GM21447 (cell line): ENCODE data around the gene SMTN.
"Not testable (repeated sequence)": the region's sequence is repeated elsewhere in the genome, so short reads cannot be mapped to it uniquely, and the experiment has no call there.

Experiments used
- ATAC-seq: cut with Tn5 transposase; IDR thresholded peaks from one replicate; pipeline ENCODE4 v1.9.1; 2021; ENCODE audit not compliant: unreplicated experiment

The SMTN gene

GRCh38 chr22:31069691-31070314 lies 11.3 kb upstream of the SMTN start:
- ATAC-seq = not testable (repeated sequence)

- ATAC-seq = not testable (repeated sequence)
These were observed 8.0 kb upstream of the SMTN start for GRCh38 chr22:31073125-31073524.

- not testable (repeated sequence) for ATAC-seq
These were observed 7.5 kb upstream of the SMTN start for GRCh38 chr22:31073545-31074145.

DNA sequence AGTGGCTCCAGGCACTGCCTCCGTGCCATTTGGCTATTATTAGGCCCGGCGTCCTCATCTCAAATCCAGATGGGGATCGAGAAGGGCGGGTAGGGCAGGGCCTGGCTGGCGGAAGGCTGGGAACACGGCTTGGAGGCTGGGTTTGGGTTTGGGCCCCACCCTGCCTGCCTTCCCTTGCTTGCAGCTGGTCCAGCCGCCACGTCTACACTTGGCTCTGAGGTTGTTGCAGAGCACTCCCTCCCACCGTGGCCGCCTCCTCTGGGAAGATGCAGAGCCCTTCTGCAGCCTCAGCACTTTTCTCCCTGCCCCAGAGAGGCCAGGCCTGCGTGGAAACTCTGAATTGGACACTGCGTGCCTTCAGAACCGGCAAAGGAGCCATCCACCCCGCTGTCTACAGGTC lies 5.2 kb upstream of the SMTN start:
- no peak for ATAC-seq

GRCh38 chr22:31077681-31078080 lies 3.4 kb upstream of the SMTN start:
- ATAC-seq = no peak

DNA sequence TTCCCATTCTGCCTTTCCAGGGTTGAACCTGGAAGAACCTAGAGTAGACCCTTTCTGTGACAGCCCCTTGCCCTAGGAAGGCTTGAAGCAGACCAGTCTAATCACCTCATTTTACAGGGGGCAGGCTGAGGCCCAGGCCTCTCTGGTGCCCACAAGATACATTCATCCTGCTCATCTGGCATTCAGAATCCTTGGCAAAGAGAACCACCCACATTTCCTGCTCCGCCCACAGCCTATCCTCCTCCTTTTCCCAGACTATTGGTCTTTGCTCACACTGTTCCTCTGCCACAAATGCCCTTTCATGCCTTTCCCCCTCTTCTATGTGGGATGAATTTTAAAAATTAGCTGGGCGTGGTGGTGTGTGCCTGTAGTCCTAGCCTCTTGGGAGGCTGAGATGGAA lies 2.7 kb upstream of the SMTN start:
- not testable (repeated sequence) for ATAC-seq

GRCh38 chr22:31079095-31079642 lies 1.9 kb upstream of the SMTN start:
- no peak for ATAC-seq

- no peak for ATAC-seq
These were observed 812 bp upstream of the SMTN start for GRCh38 chr22:31080164-31080847.

- ATAC-seq = no peak
These were observed 966 bp downstream of the SMTN start for GRCh38 chr22:31081963-31082605.

- ATAC-seq = no peak
These were observed 1.7 kb downstream of the SMTN start for GRCh38 chr22:31082606-31083376.

- ATAC-seq = no peak
These were observed 2.3 kb downstream of the SMTN start for GRCh38 chr22:31083377-31083768.

DNA sequence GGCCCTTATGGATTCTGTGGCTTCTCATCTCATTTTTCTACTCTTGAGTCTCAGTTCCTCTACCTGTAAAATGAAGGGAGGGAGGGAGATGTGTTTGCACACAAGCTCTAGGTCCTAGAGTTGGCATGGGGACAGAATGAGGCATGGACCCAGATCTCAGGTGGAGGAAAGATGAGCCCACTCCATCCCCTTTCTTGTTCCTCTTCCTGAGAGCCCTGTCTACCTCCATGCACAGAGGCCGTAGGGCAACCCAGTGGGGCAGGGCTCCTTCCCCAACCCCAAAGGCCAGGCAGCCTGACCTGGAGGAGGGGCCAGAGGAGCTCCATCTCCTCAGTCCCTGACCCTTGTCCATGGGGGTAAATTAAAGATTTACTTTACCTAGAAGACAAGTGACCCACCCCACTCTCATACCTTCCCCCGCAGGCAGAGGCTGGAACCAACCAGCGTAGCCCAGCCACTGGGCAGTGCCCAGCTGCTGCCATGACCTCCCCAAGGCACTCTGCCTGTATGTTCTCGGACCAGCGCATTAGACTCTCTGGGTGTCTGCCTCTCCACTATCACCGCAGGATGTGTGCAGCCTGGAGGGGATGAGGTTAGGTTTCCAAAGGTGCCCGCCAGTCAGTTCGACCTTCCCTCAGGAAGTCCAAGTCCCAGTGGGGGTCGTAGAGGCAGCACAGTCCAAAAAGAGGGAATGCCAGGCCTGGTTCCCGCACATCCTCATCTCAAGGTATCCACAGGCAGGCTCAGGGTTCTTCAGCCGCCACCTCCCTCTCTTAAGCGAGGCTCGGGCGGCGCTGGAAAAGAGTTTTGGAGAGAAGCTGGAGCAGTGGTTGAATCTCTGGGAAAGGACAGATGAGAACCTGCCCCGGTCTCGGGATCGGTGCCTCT lies 3.0 kb downstream of the SMTN start:
- ATAC-seq = no peak

- peak; percentile 55 for ATAC-seq
These were observed 3.8 kb downstream of the SMTN start for GRCh38 chr22:31084811-31085492.

DNA sequence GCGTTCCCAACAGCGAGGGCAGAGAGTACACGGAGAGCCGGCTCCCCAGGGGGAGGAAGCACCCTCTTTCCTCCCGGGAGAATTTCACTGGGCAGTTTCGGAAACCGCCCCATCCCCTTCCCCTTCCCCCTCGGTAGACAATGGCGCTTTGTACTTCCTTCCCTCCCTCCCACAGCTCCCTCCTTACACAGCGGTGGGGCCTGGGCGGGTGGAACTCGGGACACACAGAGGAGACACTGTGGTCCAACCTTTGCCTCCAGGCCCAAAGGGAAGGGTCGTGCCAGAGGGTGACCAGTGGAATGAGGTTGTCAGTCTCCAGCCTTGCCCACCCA lies 4.3 kb downstream of the SMTN start:
- no peak for ATAC-seq

DNA sequence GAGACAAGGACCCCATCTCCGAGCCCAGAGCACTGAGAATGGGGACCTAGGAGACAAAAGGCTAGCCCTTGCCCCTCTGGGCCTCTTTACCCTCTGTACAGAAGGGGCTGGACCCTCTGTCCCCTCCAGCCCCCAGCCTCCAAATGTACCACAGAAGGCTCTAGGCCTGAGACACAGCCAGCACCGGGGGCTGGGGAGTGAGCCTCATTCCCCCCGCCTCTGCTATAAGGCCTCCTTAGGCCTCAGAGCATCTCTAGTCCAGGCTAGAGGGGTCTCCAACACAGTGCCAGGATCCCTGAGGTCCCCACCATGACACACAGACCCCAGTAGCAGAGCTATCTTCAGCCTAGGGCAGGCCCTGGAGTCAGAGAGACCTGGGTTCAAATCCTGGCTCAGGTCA lies 4.8 kb downstream of the SMTN start:
- no peak for ATAC-seq

DNA sequence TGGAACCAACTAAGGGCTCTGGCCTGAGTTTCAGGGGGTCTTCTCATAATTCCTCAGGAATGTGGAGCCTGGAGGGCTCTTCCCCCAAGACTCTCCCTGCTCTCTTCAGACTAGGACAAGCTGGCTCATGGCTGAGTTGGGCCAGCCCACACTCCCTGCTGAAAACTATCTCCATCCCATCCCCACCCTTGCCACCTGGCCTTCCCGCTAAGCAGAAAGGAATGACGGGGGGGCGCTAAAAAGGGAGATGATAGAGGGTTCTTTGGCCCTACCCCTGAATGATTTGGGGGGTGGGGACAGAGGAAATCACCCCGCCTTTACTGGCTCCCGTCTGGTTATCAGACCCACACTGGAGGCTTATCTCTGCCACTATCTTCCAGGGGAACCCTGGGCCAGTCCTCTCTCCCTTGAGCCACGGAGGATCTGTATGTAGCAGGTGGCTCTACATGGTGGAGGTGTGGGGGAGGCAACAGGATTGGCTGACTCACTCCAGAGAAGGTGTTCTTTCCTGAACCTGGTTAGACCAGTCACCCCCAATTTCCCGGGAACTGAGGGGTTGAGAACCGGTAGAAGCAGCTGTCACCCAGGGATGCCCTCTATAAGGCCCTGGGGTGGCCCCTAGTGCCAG lies 5.7 kb downstream of the SMTN start:
- ATAC-seq = no peak

DNA sequence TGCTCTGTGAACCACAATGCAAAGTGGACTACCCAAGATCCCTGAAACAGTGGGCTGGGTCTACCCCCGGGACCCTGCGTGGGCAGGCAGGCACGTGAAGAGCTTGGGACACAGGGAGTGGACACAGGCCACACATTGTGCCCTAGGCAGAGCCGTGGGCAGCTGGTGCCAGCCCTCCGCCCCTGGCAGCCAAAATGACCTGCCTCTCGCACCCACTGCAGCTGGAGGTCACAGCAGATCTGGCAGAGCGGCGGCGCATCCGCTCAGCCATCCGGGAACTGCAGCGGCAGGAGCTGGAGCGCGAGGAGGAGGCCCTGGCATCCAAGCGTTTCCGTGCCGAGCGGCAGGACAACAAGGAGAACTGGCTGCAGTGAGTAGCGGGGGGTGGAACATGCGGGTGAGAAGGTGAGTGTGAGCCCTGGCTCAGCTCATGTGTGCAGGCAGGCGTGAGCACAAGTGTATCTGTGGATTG lies 6.7 kb downstream of the SMTN start:
- ATAC-seq = no peak

DNA sequence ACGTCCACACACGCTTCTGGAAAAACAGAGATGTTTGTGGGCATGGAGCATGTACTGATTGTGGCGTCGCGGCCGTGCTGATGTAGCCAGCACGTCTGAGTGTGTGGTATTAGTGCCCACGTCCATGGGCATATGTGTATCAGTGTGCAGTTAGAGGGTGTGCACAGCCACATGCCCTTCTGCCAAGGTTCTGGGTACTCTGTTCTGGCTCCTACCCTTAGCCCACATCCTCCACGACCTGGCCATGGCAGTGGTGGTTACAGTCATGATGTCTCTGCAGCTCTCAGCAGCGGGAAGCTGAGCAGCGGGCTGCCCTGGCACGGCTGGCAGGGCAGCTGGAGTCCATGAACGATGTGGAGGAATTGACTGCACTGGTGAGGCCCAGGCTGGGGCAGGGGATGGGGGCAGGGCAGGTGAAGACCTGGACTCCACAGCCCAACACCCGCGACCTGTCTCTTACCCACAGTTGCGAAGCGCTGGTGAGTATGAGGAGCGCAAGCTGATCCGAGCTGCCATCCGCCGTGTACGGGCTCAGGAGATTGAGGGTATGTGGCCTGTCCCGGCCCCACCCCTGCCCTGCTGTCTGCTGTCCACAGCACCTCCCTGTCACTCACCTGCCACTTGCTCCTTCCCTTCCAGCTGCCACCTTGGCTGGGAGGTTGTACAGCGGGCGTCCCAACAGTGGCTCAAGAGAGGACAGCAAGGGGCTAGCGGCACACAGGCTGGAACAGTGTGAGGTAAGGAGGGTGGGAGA lies 7.3 kb downstream of the SMTN start:
- ATAC-seq = no peak
